ENCODE data around the gene RUNX3.

Gene RUNX3

DNA sequence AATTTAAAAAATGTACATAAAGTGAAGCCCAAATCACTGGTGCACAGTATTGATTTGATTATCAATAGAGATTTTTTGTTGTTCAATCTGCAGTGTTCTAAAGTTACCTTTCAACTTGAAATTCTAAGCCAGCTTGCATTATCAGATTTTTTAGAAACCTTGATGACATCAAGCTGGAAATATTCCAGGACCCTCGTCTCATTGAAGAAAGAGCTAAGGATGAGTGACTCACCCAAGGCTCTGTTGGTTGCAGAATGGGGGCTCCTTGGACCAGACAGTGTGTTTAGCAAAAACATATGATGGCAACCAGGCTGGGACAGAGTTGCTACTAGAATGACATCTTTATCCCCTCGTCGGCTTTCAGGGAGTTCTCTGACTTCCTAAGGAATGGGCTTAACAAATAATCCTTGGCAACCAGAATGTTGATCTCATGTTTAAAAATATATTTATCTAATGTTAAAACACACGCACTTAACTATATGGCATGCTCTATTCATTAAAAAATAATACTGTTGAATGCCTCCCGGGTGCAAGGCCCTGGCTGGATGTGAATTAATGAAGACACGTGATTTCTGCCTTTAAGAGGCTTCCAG is 79.7 kb downstream of the RUNX3 start:
- in situ Hi-C loops (cut with HindIII; ENCODE audit: low sequenced_read_pairs), result no loop called here
- TF ChIP-seq CTCF (IDR thresholded peaks at IDR 0.05; ENCODE audit: low read depth, low read length), result no peak

DNA sequence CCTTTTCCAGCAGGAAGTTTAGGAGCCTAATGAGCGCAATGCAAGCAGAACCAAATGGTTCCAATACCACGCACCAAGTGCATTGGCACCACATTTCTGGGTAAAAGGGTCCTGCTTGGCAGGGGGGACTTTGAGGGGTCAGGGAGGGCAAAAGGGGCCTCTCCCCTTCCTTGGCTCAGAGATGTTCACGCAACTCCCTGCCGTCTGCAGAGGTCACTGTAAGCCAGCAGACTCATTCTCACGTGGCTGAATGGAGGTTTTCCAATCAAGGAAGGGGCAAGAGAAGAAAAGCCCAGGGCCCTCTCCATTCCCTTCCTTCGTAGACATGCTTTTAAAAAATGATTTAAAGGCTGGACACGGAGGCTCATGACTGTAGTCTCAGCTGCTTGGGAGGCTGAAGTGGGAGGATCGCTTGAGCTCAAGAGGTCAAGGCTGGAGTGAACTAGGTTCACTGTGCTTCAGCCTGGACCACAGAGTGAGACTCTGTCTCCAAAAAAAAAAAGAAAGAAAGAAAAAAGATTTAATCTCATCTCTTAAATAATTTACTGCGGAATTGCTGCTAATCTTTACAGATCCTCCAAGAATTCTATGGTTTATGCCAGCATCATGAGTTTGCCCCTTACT is 80.3 kb downstream of the RUNX3 start:
- H3K4me3 ChIP-seq (ENCODE audit: low read depth, low read length), result no peak overlapping the region
- peak; percentile 29 for TF ChIP-seq CTCF (IDR thresholded peaks at IDR 0.05; ENCODE audit: low read depth, low read length)
- in situ Hi-C loops (cut with HindIII; ENCODE audit: low sequenced_read_pairs), result no loop called here
- no peak for DNase-seq (ENCODE audit: low read depth, low spot score)

More for the DNA sequence above, 79.7 kb downstream of the RUNX3 start:
- H3K4me3 ChIP-seq (ENCODE audit: low read depth, low read length), result no peak overlapping the region
- DNase-seq (ENCODE audit: low read depth, low spot score), result peak; percentile 26
